ENCODE data around the gene SDK1.

Gene SDK1

DNA sequence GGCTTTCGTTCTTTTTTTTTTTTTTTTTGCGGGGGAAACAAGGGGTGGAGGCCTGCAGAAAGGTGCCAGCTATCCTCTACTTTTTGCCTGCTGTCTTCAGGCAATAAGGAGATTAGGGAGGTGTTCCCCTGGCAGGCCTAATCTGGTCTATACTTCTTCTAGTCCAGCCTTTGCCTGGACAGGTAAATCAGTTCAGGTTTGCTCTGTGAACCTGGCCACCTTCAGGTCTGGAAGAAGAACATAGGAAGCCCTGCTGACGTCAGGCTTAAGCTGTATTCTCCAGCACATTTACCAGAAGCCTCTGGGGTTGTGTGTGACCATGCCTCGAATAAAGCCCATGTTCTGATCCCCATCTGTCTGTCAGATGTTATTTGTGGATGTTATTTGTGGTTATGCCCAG lies 115.4 kb downstream of the SDK1 start:
- no peak for DNase-seq

GRCh38 chr7:3425087-3425486 lies 124.0 kb downstream of the SDK1 start:
- DNase-seq = no peak

DNA sequence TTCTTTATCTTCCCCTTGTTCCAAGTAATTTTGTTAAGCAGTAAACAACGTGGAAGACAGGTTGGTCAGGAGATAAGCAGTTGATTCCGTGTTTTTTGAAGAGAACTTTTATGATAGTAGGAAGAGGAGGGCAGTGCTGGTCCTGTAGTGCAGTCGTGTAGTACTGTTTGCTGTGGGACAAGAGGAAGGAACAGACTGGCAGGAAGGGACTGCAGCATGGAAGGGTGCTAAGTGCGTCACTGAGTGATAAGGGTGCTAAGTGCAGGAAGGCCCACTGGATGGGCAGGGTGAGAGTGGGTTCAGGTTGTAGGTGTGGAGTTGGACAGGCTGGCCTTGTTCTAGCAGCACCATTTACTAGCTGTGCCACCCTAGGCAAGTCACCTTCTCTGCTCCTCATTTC lies 125.0 kb downstream of the SDK1 start:
- no peak for DNase-seq

DNA sequence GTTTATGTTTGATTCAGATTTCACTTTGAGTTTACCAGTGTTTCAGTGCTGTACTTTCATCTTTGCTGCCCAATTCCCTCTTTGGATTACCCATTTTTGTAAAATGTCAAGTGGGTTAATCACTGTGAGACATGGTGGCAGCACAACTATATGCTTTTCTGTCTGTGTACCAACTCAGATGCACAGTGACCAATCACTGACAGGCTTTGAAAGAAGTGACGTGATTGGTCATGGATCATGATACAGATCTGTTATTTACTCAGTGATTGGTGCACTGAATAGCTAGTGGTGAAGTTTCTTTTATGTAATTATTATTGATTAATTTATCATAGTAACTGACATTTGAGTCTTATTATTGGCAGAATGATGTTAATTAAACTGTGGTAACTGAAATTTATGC lies 126.9 kb downstream of the SDK1 start:
- DNase-seq = no peak

- DNase-seq = no peak
Observed at GRCh38 chr7:3429981-3430380, 128.9 kb downstream of the SDK1 start.

GRCh38 chr7:3430588-3430987 lies 129.5 kb downstream of the SDK1 start:
- DNase-seq = no peak

GRCh38 chr7:3431306-3431705 lies 130.3 kb downstream of the SDK1 start:
- no peak for DNase-seq

GRCh38 chr7:3432911-3433310 lies 131.9 kb downstream of the SDK1 start:
- no peak for DNase-seq

- no peak for DNase-seq
Observed at GRCh38 chr7:3434611-3435010, 133.6 kb downstream of the SDK1 start.

GRCh38 chr7:3436112-3436511 lies 135.1 kb downstream of the SDK1 start:
- no peak for DNase-seq

GRCh38 chr7:3436746-3437145 lies 135.7 kb downstream of the SDK1 start:
- no peak for DNase-seq

DNA sequence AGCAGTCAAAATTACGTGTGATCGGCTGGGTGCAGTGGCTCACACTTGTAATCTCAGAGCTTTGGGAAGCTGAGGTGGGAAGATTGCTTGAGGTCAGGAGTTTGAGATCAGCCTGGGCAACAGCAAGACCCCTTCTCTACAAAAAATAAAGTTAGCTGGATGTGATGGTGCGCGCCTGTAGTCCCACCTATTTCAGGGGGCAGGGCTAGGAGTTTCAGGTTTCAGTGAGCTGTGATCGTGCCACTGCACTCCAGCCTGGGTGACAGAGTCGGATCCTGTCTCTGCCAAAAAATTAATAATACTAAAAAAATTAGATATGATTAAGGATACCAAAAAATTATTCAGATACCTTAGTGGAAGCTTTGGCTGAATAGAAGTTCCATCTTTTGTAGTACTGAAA lies 136.4 kb downstream of the SDK1 start:
- DNase-seq = no peak

GRCh38 chr7:3438352-3438751 lies 137.3 kb downstream of the SDK1 start:
- DNase-seq = no peak

GRCh38 chr7:3439333-3440030 lies 138.4 kb downstream of the SDK1 start:
- DNase-seq = no peak

GRCh38 chr7:3440509-3440908 lies 139.5 kb downstream of the SDK1 start:
- no peak for DNase-seq

GRCh38 chr7:3443716-3444115 lies 142.7 kb downstream of the SDK1 start:
- no peak for DNase-seq

- DNase-seq = no peak
Observed at GRCh38 chr7:3446786-3447185, 145.7 kb downstream of the SDK1 start.

DNA sequence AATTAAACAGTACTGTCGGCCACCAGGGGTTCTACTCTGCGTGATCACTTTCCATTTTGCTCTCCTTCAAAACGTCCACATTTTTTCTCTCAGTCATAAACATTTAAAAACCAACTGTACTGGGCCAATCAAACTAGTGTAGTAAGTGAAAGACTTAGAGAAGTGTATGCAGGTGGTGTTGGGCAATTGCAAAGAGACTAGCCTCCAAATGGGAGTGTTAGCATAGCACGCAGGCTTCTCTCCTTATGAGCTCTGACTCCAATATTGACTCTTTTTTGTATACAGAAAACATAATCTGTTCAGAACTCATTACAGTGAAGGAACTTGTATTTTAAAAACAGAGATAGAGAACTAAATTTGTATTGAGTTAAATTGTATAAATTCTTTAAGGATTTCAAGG lies 150.6 kb downstream of the SDK1 start:
- DNase-seq = no peak

DNA sequence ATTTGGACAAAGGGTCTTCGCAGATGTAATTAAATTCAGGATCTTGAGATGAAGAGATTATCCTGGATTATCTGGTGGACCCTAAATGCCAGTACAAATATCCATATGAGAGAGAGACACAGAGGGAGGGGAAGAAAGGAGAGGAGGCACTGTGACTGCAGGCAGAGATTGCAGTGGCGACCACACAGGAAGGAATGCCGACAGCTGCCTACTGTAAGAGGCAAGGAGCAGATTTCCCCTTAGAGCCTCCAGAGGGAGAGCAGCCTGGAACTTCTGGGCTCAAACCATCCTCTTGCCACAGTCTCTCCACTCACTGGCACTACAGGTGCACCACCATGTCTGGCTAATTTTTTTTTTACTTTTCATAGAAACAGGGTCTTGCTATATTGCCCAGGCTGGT lies 152.3 kb downstream of the SDK1 start:
- no peak for DNase-seq

- no peak for DNase-seq
Observed at GRCh38 chr7:3455806-3456595, 154.9 kb downstream of the SDK1 start.

- DNase-seq = no peak
Observed at GRCh38 chr7:3459111-3459510, 158.1 kb downstream of the SDK1 start.

DNA sequence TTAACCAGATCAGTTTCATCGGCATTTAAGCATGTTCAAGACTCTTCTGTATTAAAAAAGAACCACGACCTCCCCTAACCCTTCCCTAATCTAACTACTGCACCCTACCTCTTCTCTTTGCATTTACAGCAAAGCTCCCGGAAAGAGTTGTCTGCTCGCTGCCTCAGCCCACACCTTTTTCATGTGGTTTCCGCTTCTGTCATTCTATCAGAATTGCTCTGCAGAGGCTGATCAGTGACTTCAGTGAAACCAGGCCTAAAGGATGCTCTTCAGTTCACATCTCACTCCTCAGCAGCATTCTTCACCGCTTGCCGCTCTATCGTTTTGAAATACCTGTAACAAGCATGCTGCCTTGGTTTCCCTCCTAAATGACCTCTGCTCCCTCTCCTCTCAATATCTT lies 160.9 kb downstream of the SDK1 start:
- no peak for DNase-seq

DNA sequence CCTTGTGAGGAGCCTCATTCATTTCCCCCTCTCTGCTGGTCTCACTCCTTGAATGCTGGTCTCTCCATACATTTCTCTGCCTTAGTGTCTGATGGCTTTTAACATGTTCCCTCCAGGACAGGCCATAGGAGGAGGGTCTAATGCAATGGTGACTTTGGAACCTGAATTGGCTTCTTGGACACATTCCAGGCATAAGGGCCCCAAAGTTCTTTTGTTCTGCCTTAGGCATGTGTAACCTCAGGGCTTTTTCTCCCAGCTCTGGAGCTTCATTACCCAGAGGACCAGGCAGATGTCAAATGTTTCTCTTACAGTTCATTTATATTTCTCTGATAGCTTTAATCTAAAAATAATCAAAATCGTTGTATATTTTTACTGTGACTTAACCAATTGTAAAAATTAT lies 162.6 kb downstream of the SDK1 start:
- no peak for DNase-seq

- DNase-seq = no peak
Observed at GRCh38 chr7:3464900-3465622, 164.0 kb downstream of the SDK1 start.
